ENCODE results near the gene SOX8.

SOX8 gene

DNA sequence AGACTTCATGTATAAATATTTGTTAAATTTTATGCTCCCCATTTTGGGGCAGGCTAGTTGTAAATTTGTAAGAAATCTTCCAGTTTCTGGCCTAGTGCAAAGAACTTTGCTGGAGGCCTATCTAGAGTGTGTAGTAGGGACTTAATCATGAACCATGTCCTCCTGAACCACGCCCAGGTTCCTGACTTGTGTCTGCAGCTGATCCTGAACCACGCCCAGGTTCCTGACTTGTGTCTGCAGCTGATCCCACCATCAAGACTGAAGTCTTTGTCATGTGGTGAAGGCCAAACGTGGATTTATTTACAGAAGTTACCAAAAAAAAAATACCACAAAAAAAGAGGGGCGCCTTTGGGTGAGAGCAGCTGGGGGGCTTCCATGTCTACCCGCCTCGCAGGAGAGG, 43.8 kb upstream of the SOX8 start:
- no peak overlapping the region for H3K27ac ChIP-seq (ENCODE audit: low read depth, low read length, poor library complexity, severe bottlenecking)
- H3K9me2 ChIP-seq (ENCODE audit: low read depth, low read length) = no peaks in the 10 kb centered on the region
- H3K27me3 ChIP-seq (ENCODE audit: insufficient read depth, low read length) = no peaks in the 10 kb centered on the region
- no peaks in the 10 kb centered on the region for H3F3A ChIP-seq (ENCODE audit: insufficient read depth, low read length)
- no peaks in the 10 kb centered on the region for H3K36me3 ChIP-seq (ENCODE audit: insufficient read depth, low read length)
- H4K20me1 ChIP-seq (ENCODE audit: insufficient read depth, low read length) = no peaks in the 10 kb centered on the region
- TF ChIP-seq, protein P1, sequence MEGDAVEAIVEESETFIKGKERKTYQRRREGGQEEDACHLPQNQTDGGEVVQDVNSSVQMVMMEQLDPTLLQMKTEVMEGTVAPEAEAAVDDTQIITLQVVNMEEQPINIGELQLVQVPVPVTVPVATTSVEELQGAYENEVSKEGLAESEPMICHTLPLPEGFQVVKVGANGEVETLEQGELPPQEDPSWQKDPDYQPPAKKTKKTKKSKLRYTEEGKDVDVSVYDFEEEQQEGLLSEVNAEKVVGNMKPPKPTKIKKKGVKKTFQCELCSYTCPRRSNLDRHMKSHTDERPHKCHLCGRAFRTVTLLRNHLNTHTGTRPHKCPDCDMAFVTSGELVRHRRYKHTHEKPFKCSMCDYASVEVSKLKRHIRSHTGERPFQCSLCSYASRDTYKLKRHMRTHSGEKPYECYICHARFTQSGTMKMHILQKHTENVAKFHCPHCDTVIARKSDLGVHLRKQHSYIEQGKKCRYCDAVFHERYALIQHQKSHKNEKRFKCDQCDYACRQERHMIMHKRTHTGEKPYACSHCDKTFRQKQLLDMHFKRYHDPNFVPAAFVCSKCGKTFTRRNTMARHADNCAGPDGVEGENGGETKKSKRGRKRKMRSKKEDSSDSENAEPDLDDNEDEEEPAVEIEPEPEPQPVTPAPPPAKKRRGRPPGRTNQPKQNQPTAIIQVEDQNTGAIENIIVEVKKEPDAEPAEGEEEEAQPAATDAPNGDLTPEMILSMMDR (IDR thresholded peaks at IDR 0.05; ENCODE audit: low read length) = no peak
- TF ChIP-seq EZH2 (IDR thresholded peaks at IDR 0.05; ENCODE audit: borderline replicate concordance, low read length) = no peak
- no peaks in the 10 kb centered on the region for H3K4me1 ChIP-seq (ENCODE audit: insufficient read depth, low read length, severe bottlenecking)
- H3K9me3 ChIP-seq (ENCODE audit: low read length) = peaks cover 11% of the 10 kb centered on the region; the same call in 1 of the 2 replicates
- H3K4me2 ChIP-seq (ENCODE audit: low read length) = no peak overlapping the region
- no peak overlapping the region for H3K4me3 ChIP-seq (ENCODE audit: low read depth, low read length, poor library complexity, severe bottlenecking)
- H3K79me2 ChIP-seq (ENCODE audit: insufficient read depth, low read length) = no peaks in the 10 kb centered on the region
- no peak overlapping the region for H2AFZ ChIP-seq (ENCODE audit: low read length)
- no peak overlapping the region for H3K9ac ChIP-seq (ENCODE audit: low read length)

DNA sequence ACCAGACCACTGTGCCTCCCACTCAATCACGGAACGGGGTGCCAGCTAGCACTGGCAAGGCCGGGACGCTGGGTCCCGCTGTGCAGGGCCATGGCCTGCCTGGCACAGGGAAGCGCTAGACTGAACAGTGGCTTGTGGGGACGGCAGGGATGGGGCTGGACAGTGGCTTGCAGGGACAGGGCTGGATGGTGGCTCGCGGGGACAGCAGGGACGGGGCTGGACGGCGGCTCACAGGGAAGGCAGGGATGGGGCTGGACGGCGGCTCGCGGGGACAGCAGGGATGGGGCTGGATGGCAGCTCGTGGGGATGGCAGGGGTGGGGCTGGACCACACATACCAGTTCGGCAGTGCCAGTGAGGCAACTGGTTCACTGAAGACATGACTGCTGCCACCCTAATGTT, 43.4 kb upstream of the SOX8 start:
- H3K27me3 ChIP-seq (ENCODE audit: insufficient read depth, low read length) = no peaks in the 10 kb centered on the region
- H3K27ac ChIP-seq (ENCODE audit: low read depth, low read length, poor library complexity, severe bottlenecking) = no peak overlapping the region
- no peak overlapping the region for H3K9ac ChIP-seq (ENCODE audit: low read length)
- no peaks in the 10 kb centered on the region for H3K79me2 ChIP-seq (ENCODE audit: insufficient read depth, low read length)
- peaks cover 11% of the 10 kb centered on the region; the same call in 1 of the 2 replicates for H3K9me3 ChIP-seq (ENCODE audit: low read length)
- H3F3A ChIP-seq (ENCODE audit: insufficient read depth, low read length) = no peaks in the 10 kb centered on the region
- H2AFZ ChIP-seq (ENCODE audit: low read length) = no peak overlapping the region
- H3K4me2 ChIP-seq (ENCODE audit: low read length) = no peak overlapping the region
- no peak for TF ChIP-seq EZH2 (IDR thresholded peaks at IDR 0.05; ENCODE audit: borderline replicate concordance, low read length)
- TF ChIP-seq, protein P1 (IDR thresholded peaks at IDR 0.05; ENCODE audit: low read length) = no peak
- no peak overlapping the region for H3K4me3 ChIP-seq (ENCODE audit: low read depth, low read length, poor library complexity, severe bottlenecking)
- no peaks in the 10 kb centered on the region for H3K36me3 ChIP-seq (ENCODE audit: insufficient read depth, low read length)
- H3K4me1 ChIP-seq (ENCODE audit: insufficient read depth, low read length, severe bottlenecking) = no peaks in the 10 kb centered on the region
- H3K9me2 ChIP-seq (ENCODE audit: low read depth, low read length) = no peaks in the 10 kb centered on the region
- no peaks in the 10 kb centered on the region for H4K20me1 ChIP-seq (ENCODE audit: insufficient read depth, low read length)

DNA sequence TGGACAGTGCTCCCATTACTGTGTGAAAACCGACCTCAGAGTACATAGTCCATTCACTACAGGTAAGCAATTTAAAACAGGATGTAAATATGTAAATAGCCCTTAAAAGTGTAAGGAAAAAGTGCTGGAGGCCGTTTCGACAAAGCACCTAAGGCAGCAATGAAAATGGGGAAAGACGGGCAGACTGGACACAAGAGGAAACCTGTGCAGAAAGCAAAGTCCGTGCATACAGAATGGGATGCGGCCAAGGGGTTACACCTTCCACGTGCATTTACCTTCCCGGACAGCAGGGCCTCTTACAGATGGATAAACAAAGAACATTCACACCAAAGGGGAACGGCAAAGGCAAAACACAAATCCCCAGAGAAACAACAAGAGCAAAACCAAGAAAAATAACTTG, 42.8 kb upstream of the SOX8 start:
- Histone ChIP-seq H3K9ac (ENCODE audit: low read length) (no peak overlapping the region), H3K4me2 (ENCODE audit: low read length) (no peak overlapping the region), H2AFZ (ENCODE audit: low read length) (no peak overlapping the region), H3K36me3 (ENCODE audit: insufficient read depth, low read length) (no peaks in the 10 kb centered on the region), H3K27ac (ENCODE audit: low read depth, low read length, poor library complexity, severe bottlenecking) (no peak overlapping the region), H3K79me2 (ENCODE audit: insufficient read depth, low read length) (no peaks in the 10 kb centered on the region), H3K9me2 (ENCODE audit: low read depth, low read length) (no peaks in the 10 kb centered on the region), H3F3A (ENCODE audit: insufficient read depth, low read length) (no peaks in the 10 kb centered on the region), H4K20me1 (ENCODE audit: insufficient read depth, low read length) (no peaks in the 10 kb centered on the region), H3K4me3 (ENCODE audit: low read depth, low read length, poor library complexity, severe bottlenecking) (no peak overlapping the region), H3K9me3 (ENCODE audit: low read length) (peaks cover 11% of the 10 kb centered on the region; the same call in 1 of the 2 replicates), H3K27me3 (ENCODE audit: insufficient read depth, low read length) (no peaks in the 10 kb centered on the region), H3K4me1 (ENCODE audit: insufficient read depth, low read length, severe bottlenecking) (no peaks in the 10 kb centered on the region)
- TF ChIP-seq EZH2 (IDR thresholded peaks at IDR 0.05; ENCODE audit: borderline replicate concordance, low read length) = no peak
- TF ChIP-seq, protein P1 (IDR thresholded peaks at IDR 0.05; ENCODE audit: low read length) = no peak
